Bronchus fibroblast of lung (primary cell): ENCODE measurements around the gene TUSC2. TPM values are rescaled to one million over a fixed set of nuclear protein-coding genes. Genes with fewer than 3 reads are reported as not detected.

ENCODE experiments used
- total RNA-seq: library from RNA; depleted of rRNA; stranded (reverse); fragments of >200 nt; gene quantifications from 2 replicates; pipeline ENCODE4 v1.2.3, GENCODE V29; 2015

The TUSC2 gene, protein sequence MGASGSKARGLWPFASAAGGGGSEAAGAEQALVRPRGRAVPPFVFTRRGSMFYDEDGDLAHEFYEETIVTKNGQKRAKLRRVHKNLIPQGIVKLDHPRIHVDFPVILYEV
- 27.6 and 39.3 TPM in 2 replicates for total RNA-seq

GRCh38 chr3:50327943-50328691 is at the start of gene TUSC2:
TUSC2 (minus strand) TSS chr3:50328223; CDS start chr3:50328099, 124 bp downstream.

GRCh38 chr3:50358911-50359759 is 31.1 kb upstream of the TUSC2 start, which contains the start of gene TMEM115:
TMEM115 (minus strand) TSS chr3:50359521; CDS start chr3:50359063, 458 bp downstream.

GRCh38 chr3:50350527-50351322 is 22.7 kb upstream of the TUSC2 start, which contains the start of the genes CYB561D2 and NPRL2:
CYB561D2 (plus strand) TSS chr3:50350862; CDS start chr3:50351434, 572 bp downstream.
NPRL2 (minus strand) TSS chr3:50350775; CDS start chr3:50350652, 123 bp downstream.

GRCh38 chr3:50345586-50346234 is 17.7 kb upstream of the TUSC2 start, which contains the start of gene ZMYND10:
ZMYND10 (minus strand) TSS chr3:50345732; CDS start chr3:50345579, 153 bp downstream.

DNA sequence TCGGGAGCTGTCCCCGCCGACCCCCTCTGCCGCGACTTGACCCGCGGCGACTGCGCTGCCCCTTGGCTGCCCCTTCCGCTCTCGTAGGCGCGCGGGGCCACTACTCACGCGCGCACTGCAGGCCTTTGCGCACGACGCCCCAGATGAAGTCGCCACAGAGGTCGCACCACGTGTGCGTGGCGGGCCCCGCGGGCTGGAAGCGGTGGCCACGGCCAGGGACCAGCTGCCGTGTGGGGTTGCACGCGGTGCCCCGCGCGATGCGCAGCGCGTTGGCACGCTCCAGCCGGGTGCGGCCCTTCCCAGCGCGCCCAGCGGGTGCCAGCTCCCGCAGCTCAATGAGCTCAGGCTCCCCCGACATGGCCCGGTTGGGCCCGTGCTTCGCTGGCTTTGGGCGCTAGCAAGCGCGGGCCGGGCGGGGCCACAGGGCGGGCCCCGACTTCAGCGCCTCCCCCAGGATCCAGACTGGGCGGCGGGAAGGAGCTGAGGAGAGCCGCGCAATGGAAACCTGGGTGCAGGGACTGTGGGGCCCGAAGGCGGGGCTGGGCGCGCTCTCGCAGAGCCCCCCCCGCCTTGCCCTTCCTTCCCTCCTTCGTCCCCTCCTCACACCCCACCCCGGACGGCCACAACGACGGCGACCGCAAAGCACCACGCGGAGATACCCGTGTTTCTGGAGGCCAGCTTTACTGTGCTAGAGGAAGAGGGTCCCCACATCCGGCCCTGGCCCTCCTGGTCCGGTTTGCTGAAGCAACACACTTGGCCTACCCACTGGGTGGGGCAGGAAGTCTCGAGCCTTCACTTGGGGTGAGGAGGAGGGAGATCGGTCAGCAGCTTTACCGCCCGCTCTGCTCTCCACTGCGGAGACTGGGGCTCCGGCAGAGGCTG is 12.7 kb upstream of the TUSC2 start, which contains the start of gene RASSF1:
Gene RASSF1 (minus strand): TSS at position 389 of the 882 bp plus-strand sequence. CDS start 31 bp downstream, at position 358.

DNA sequence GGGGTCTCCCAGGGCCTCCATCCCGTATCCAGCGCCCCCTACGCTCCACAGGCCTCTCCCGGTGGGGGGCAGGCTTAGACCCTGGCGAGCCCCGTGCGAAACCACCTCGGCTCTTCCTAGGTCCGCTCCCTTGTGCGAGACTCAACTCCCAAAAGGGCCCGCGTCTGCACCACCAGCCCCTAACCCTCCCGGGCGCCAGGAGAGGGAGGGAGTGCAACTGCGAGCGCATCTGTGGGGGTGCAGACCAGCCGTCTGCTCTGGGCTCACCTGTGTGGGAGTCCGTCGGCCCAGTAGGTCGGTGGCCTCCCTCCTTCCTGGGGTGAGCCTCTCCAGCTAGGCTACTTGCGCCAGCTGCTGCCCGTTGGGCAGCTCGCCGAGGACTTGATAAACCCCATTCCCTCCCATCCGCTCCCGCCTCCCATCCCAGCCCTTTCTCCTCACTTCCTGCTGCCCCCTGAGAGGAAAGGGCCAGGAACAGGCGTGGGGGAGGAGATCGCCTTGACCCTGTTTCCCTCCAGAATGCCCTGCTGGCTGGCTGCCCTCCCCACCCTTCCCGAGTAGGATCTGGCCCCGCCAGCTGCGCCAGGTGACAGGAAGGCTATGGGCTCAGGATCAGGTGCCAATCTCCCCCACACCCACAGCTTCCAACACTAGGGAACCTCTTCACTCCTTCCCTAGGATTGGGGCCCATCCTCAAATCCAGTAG is 5.5 kb downstream of the TUSC2 start, which contains the start of gene HYAL2:
Gene HYAL2 (minus strand): TSS at position 360 of the 706 bp plus-strand sequence. CDS start 2,256 bp downstream, outside the sequence.

GRCh38 chr3:50303013-50303815 is 24.8 kb downstream of the TUSC2 start, which contains the start of gene HYAL1:
HYAL1 (minus strand) TSS chr3:50303574; CDS start chr3:50302956, 618 bp downstream.

DNA sequence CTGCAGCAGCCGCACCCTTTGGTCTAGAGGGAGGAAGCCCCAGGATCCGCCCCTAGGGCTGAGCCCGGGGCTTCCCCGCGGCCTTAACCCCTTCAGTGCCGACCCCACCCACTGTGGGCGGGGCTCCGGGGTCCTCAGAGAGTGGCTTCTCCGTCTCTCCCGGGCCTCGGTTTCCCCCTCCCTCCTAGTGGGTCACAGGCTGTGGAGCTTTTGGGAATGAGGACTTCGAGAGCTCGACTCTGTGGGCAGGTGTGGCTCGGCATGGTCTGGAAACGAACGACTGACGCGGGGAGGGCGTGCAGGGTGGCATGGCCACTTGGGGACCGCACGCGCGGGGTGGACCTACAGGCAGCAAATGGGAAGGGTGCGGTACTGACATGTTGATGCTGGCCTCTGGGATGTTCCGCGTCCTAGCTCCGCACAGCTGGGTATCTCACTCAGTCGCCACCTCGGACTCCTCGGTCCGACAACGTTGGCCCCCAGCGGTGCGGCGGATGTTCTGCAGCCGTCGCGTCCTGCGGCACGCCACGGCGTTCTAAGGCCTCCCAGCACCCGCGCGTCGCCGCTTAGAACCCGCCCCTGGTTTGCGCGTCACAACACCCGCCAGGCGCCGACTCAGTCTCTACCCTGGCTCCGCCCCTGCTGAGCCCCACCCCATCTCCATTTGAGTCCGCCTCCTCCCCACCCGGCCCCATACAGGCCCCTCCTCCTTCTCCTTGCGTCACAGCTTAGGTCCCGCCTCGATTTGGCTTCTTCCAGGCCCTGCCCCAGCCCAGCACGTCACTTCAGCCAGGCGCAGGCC is 29.0 kb downstream of the TUSC2 start, which contains the start of the genes HYAL3 and NAA80:
Gene HYAL3 (minus strand): TSS at position 570 of the 802 bp plus-strand sequence. CDS start 3,803 bp downstream, outside the sequence.
Gene NAA80 (minus strand): TSS at position 570 of the 802 bp plus-strand sequence. CDS start 1,942 bp downstream, outside the sequence.

DNA sequence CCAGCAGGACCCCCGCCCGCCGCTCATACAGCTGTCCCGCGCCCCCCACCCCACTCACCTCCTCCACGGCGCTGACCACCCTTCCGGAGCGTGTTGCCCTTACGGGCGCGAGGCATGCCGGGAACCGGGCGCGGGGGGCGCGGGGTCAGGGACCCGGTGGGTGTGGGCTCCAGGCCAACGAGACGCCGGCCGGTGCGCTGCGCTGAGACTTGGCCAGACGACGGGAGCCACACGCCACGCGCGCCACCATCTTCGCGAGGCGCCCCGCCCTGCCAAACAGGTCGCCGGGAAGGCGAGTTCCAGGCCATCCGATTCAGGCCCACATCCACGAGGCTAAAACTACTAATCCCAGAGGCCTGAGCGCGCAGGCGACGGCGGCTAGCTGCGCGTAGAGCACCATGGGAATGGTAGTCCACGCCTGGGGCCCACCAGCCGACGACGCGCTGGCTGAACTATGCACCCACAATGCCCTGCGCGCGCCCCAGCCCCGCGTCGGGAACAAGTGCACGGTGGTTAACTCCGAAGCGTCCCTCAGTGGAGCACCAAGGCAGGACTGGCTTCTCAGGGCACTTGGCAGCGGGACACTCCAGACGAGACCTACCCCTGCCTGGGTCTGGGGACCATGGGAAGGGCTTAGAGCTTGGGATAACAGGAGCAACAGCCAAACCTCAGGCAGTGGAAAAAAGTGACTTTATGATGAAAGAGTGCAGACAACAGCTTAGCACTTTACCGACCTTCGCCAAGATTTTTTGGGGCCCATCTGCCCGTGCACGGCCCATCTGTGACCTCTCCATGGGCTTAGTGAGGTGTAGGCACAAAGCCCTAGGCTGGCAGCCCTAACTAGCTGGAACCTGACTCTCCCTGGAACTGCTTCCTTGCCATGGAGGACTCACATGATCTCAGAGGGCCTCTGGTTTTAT is 35.6 kb downstream of the TUSC2 start, which contains the start of gene IFRD2:
Gene IFRD2 (minus strand): TSS at position 271 of the 920 bp plus-strand sequence. CDS start 155 bp downstream, at position 116.

DNA sequence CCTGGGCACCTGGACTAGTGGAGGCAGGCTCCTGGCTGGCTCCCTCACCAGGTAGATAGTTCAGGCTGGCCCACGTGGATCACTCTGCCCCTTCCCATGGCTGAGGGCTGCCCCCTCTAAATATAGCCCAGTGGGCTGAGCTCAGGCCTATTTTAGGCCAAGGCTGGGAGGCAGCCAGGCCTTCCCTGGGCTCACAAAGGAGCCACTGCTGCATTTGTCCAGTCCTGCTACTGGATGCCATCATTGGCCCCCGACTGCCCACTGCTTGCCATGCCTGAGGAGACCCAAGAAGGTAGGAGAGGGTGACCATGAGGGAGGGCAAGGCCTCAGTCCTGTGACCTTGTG is 49.2 kb downstream of the TUSC2 start, which contains the start of gene LSMEM2:
Gene LSMEM2 (plus strand): TSS at position 208 of the 345 bp plus-strand sequence. CDS start 27 bp downstream, at position 235.

Other genes starting within 250 kb of the TUSC2 start
- gene RBM5, start 239.3 kb downstream of the TUSC2 start, total RNA-seq, result 46.5 and 58.2 TPM in 2 replicates
- 40.2 and 41.5 TPM in 2 replicates for gene SEMA3F, start 172.9 kb downstream of the TUSC2 start, total RNA-seq
- gene GNAT1, start 136.6 kb downstream of the TUSC2 start, total RNA-seq, result not detected in 2 replicates
- gene SLC38A3, start 123.0 kb downstream of the TUSC2 start, total RNA-seq, result 0.30 TPM in 1 of 2 replicates, not detected in the other
- gene GNAI2, start 92.0 kb downstream of the TUSC2 start, total RNA-seq, result 314 and 324 TPM in 2 replicates
- gene SEMA3B, start 59.1 kb downstream of the TUSC2 start, total RNA-seq, result 14.3 and 15.3 TPM in 2 replicates
- not detected in 2 replicates for gene LSMEM2, start 49.1 kb downstream of the TUSC2 start, total RNA-seq
- 95.1 and 101 TPM in 2 replicates for gene IFRD2, start 35.8 kb downstream of the TUSC2 start, total RNA-seq
- gene HYAL3, start 28.8 kb downstream of the TUSC2 start, total RNA-seq, result 3.9 and 4.8 TPM in 2 replicates
- 21.7 and 23.7 TPM in 2 replicates for gene NAA80, start 28.8 kb downstream of the TUSC2 start, total RNA-seq
- gene HYAL1, start 24.6 kb downstream of the TUSC2 start, total RNA-seq, result 3.1 and 3.4 TPM in 2 replicates
- gene HYAL2, start 5.5 kb downstream of the TUSC2 start, total RNA-seq, result 82.4 and 84.6 TPM in 2 replicates
- gene RASSF1, start 12.6 kb upstream of the TUSC2 start, total RNA-seq, result 36.3 and 38.7 TPM in 2 replicates
- 0.34 and 1.3 TPM in 2 replicates for gene ZMYND10, start 17.5 kb upstream of the TUSC2 start, total RNA-seq
- 25.1 and 27.9 TPM in 2 replicates for gene NPRL2, start 22.6 kb upstream of the TUSC2 start, total RNA-seq
- gene CYB561D2, start 22.6 kb upstream of the TUSC2 start, total RNA-seq, result 30.3 and 31.9 TPM in 2 replicates
- gene TMEM115, start 31.3 kb upstream of the TUSC2 start, total RNA-seq, result 52.5 and 56.2 TPM in 2 replicates
- 0.15 and 0.17 TPM in 2 replicates for gene CACNA2D2, start 175.4 kb upstream of the TUSC2 start, total RNA-seq
- gene C3orf18, start 239.5 kb upstream of the TUSC2 start, total RNA-seq, result 7.7 and 9.8 TPM in 2 replicates
- 13.2 and 18.0 TPM in 2 replicates for gene HEMK1, start 241.3 kb upstream of the TUSC2 start, total RNA-seq